Adrenal gland (tissue), 12 donors: ENCODE data around the gene PHF1. TPM values are rescaled to one million over a fixed set of nuclear protein-coding genes. Genes with fewer than 3 reads are reported as not detected.

Source experiments
- DNase-seq, 7 donors: peaks; one replicate each; pipeline ENCODE4 v3.0.0-alpha.2; 2019 to 2020
- H3K27ac ChIP-seq, 5 donors: fragments of 200-600 bp; sonication (generic) in 4 of 5; 1 replicate in 3 of 5; 2 replicates in 2 of 5; pipeline versions ENCODE4 v1.5.1 to v1.8.0; 2016 to 2020; ENCODE audit warnings: mild to moderate bottlenecking in 1 of 5
- H3K27me3 ChIP-seq: fragments of 200-600 bp; 2 replicates; pipeline ENCODE4 v1.8.0; 2021
- H3K36me3 ChIP-seq, 2 donors: fragments of 200-600 bp; replicated peaks in 1 of 2; 1 replicate in 1 of 2; 2 replicates in 1 of 2; pipeline versions ENCODE4 v1.5.1 to v1.8.0; 2018 to 2022
- H3K4me1 ChIP-seq, 2 donors: fragments of 200-600 bp; replicated peaks in 1 of 2; 1 replicate in 1 of 2; 2 replicates in 1 of 2; pipeline versions ENCODE4 v1.5.1 to v1.8.0; 2018 to 2021
- H3K4me3 ChIP-seq, 4 donors: fragments of 200-600 bp; sonication (generic) in 3 of 4; one replicate each; pipeline ENCODE4 v1.5.1; 2016 to 2018
- H3K9me3 ChIP-seq, 3 donors: fragments of 200-600 bp; sonication (generic) in 1 of 3; replicated peaks in 1 of 3; 1 replicate in 2 of 3; 2 replicates in 1 of 3; pipeline versions ENCODE4 v1.5.1 to v1.8.0; 2016 to 2021
- CTCF ChIP-seq, 6 experiments: fragments of 450-650 bp in 4 of 6; fragments of 200-600 bp in 2 of 6; sonication (generic) in 1 of 6; IDR thresholded peaks; 1 replicate in 5 of 6; 2 replicates in 1 of 6; pipeline versions ENCODE4 v1.5.1 to v1.8.0; 2016 to 2021; ENCODE audit warnings: antibody characterized with exemption in 6 of 6, mild to moderate bottlenecking in 2 of 6, moderate library complexity in 1 of 6
- POLR2A ChIP-seq, 2 donors: fragments of 450-650 bp; IDR thresholded peaks; one replicate each; pipeline ENCODE4 v1.6.1; 2017; ENCODE audit warnings: antibody characterized with exemption in 2 of 2, mild to moderate bottlenecking in 2 of 2, moderate library complexity in 1 of 2
- WGBS, 4 donors: extraction: QIAGEN DNeasy Blood & Tissue Kit in 2 of 4; methylation state at CpG; one replicate each; pipeline versions ENCODE4 v1.1.5 to v1.1.7; 2013 to 2017; 5-methylcytosine and 5-hydroxymethylcytosine counted together
- intact Hi-C, 2 donors: fragments of 100-400 bp; cut with DNase I; formaldehyde crosslinking; loops; one replicate each; pipeline versions ENCODE4 v1.14.1 to v1.15.0; 2022 to 2023
- polyA plus RNA-seq, 3 donors: library from polyadenylated mRNA; stranded (reverse); fragments of 200-250 nt in 2 of 3; fragments of 350-450 nt in 1 of 3; fragmentation: Illumina TruSeq in 1 of 3; extraction: RNeasy Lipid Tissue Mini Kit (QIAGEN cat#74804) in 1 of 3; gene quantifications; one replicate each; pipeline ENCODE4 v1.2.3, GENCODE V29; 2013 to 2014
- total RNA-seq, 9 donors: library from RNA; depleted of rRNA in 4 of 9; stranded (reverse); fragments of >200 nt in 4 of 9; fragments of 120-200 nt in 1 of 9; fragmentation: NEBNext Ultra II Directional in 1 of 9; extraction: Animal tissue kit (Norgen Biotek cat#: 25700) in 1 of 9; gene quantifications; one replicate each; pipeline versions ENCODE4 v1.1.0 to v1.2.4, GENCODE V29; 2013 to 2023
- donor health status: healthy with polysubstance abuse.
- donor health status: Bipolar disorder and iron deficiency.
- donor health status: DM: yes; HTN: yes; CAD: no.
- donor health status: DM: no; HTN: no; CAD: no.
- donor health status: DM: no; HTN: no; CAD: no.
- donor health status: DM: yes; HTN: yes; CAD: no.

PHF1 gene
- total and polyA plus RNA-seq, 12 donors, result 36.6 to 410 (median 66.6) TPM

- WGBS, 4 donors, result 69 to 80% (median 77%) methylated on average over 9 to 10 of the region's 10 CpGs
- DNase-seq, result no peak
- Histone ChIP-seq H3K9me3 (no peaks in the 10 kb centered on the region), H3K36me3 (no peaks in the 10 kb centered on the region), H3K27ac (no peak overlapping the region), H3K27me3 (no peaks in the 10 kb centered on the region), H3K4me1 (no peaks in the 10 kb centered on the region), H3K4me3 (no peak overlapping the region)
- no peak for TF ChIP-seq CTCF (IDR thresholded peaks at IDR 0.05)
- TF ChIP-seq POLR2A (IDR thresholded peaks at IDR 0.05), result no peak
- intact Hi-C loops, result no loop called here
Measured at GRCh38 chr6:33383427-33384185, 27.2 kb upstream of the PHF1 start.

GRCh38 chr6:33384581-33385020 lies 26.2 kb upstream of the PHF1 start:
- WGBS, 4 donors, result 13 to 29% (median 25%) methylated on average over 4 of the region's 4 CpGs
- TF ChIP-seq CTCF (IDR thresholded peaks at IDR 0.05) (peak in 5 of 6 experiments; percentile 9 to 47 (median 34)), POLR2A (IDR thresholded peaks at IDR 0.05) (no peak)
- Histone ChIP-seq H3K9me3 (no peaks in the 10 kb centered on the region), H3K27ac (no peak overlapping the region), H3K36me3 (no peaks in the 10 kb centered on the region), H3K27me3 (no peaks in the 10 kb centered on the region), H3K4me3 (no peak overlapping the region), H3K4me1 (no peaks in the 10 kb centered on the region)
- intact Hi-C loops, result no loop called here
- no peak for DNase-seq

- no peak overlapping the region for H3K4me3 ChIP-seq
- no peaks in the 10 kb centered on the region for H3K27me3 ChIP-seq
- WGBS, 4 donors, result 74 to 81% (median 79%) methylated on average over 2 of the region's 2 CpGs
- no peak for TF ChIP-seq POLR2A (IDR thresholded peaks at IDR 0.05)
- no peak for TF ChIP-seq CTCF (IDR thresholded peaks at IDR 0.05)
- no peaks in the 10 kb centered on the region for H3K9me3 ChIP-seq
- H3K27ac ChIP-seq, result no peak overlapping the region
- no peak for DNase-seq
- H3K36me3 ChIP-seq, result no peaks in the 10 kb centered on the region
- intact Hi-C loops, result no loop called here
- H3K4me1 ChIP-seq, result peaks cover 7 to 8% of the 10 kb centered on the region in 2 donors
Measured at GRCh38 chr6:33390173-33390572, 20.6 kb upstream of the PHF1 start.

GRCh38 chr6:33390767-33391277 lies 20.0 kb upstream of the PHF1 start:
- Histone ChIP-seq H3K36me3 (no peaks in the 10 kb centered on the region), H3K27ac (peak overlapping the region in 4 of 5 donors; percentile 75 to 94 (median 84)), H3K4me1 (peaks cover 7 to 8% of the 10 kb centered on the region in 2 donors), H3K4me3 (no peak overlapping the region), H3K27me3 (no peaks in the 10 kb centered on the region), H3K9me3 (no peaks in the 10 kb centered on the region)
- intact Hi-C loops, result no loop called here
- DNase-seq, result no peak
- WGBS, 4 donors, result 71 to 81% (median 72%) methylated on average over 9 of the region's 9 CpGs
- TF ChIP-seq CTCF (IDR thresholded peaks at IDR 0.05) (no peak), POLR2A (IDR thresholded peaks at IDR 0.05) (no peak)
